HL-60 (cell line): ENCODE measurements around the gene OTOA.

Experiments used
- DNase-seq, 2 experiments: peaks; one replicate each; pipeline ENCODE4 v3.0.0-alpha.2; 2010 to 2020; ENCODE audit warnings: low read depth in 1 of 2, low spot score in 1 of 2
- H3K27ac ChIP-seq: fragments of 250-450 bp; sonication (Bioruptor Pico); replicated peaks from 2 replicates; pipeline ENCODE4 v1.5.1; 2020; ENCODE audit warnings: mild to moderate bottlenecking, moderate library complexity
- H3K27me3 ChIP-seq: fragments of 250-450 bp; sonication (Bioruptor Pico); 2 replicates; pipeline ENCODE4 v1.5.1; 2021; ENCODE audit warnings: mild to moderate bottlenecking, moderate library complexity; ENCODE audit not compliant: insufficient read depth, poor library complexity, severe bottlenecking
- H3K4me3 ChIP-seq: replicated peaks from 2 replicates; pipeline ENCODE4 v1.5.1; 2011; ENCODE audit warnings: mild to moderate bottlenecking, control low read depth, low read length; ENCODE audit not compliant: insufficient read depth
- GABPA ChIP-seq: IDR thresholded peaks from 2 replicates; pipeline ENCODE4 v1.6.1; 2012; ENCODE audit warnings: low read depth
- POLR2AphosphoS5 ChIP-seq: IDR thresholded peaks from 2 replicates; pipeline ENCODE4 v1.6.1; 2012; ENCODE audit warnings: low read depth
- SPI1 ChIP-seq: IDR thresholded peaks from 2 replicates; pipeline ENCODE4 v1.6.1; 2012; ENCODE audit warnings: low read depth, mild to moderate bottlenecking, borderline replicate concordance
- TF ChIP-seq, protein P1 (sequence below): IDR thresholded peaks from one replicate; pipeline ENCODE4 v1.5.1; 2011; ENCODE audit warnings: low read length, control low read depth, inconsistent platforms; ENCODE audit not compliant: insufficient read depth
- TF ChIP-seq, protein P2 (sequence below): IDR thresholded peaks from 2 replicates; pipeline ENCODE4 v1.6.1; 2012; ENCODE audit warnings: low read depth; ENCODE audit not compliant: insufficient replicate concordance

Gene OTOA

DNA sequence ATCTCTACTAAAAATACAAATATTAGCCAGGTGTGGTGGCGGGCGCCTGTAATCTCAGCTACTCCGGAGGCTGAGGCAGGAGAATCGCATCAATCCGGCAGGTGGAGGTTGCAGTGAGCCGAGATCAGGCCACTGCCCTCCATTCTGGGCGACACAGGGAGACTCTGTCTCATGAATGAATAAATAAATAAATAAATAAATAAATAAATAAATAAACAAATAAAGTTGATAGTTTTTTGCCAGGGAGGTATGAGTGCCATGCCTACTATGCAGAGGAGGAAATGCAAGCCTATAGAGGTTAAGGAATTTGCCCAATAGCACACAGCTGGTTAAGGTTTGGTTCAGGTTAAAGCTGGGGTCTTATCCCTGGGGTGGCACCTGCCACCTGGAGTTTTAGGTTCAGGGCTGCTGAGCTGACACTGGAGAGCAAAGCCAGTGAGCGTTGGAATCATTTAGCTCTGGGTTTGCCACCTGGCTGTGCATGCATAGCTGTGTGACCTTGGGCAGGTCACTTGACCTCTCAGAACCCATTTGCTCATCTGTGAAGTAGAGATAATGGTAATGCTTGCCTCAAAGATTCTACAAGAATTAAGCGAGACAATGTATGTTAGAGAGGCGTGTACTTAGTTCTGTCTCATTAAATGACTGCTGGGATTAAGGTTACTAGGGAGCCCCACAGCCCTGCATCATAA is 1.2 kb downstream of the OTOA start:
- TF ChIP-seq GABPA (no peak), SPI1 (no peak), POLR2AphosphoS5 (no peak)
- TF ChIP-seq, protein P1, sequence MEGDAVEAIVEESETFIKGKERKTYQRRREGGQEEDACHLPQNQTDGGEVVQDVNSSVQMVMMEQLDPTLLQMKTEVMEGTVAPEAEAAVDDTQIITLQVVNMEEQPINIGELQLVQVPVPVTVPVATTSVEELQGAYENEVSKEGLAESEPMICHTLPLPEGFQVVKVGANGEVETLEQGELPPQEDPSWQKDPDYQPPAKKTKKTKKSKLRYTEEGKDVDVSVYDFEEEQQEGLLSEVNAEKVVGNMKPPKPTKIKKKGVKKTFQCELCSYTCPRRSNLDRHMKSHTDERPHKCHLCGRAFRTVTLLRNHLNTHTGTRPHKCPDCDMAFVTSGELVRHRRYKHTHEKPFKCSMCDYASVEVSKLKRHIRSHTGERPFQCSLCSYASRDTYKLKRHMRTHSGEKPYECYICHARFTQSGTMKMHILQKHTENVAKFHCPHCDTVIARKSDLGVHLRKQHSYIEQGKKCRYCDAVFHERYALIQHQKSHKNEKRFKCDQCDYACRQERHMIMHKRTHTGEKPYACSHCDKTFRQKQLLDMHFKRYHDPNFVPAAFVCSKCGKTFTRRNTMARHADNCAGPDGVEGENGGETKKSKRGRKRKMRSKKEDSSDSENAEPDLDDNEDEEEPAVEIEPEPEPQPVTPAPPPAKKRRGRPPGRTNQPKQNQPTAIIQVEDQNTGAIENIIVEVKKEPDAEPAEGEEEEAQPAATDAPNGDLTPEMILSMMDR = no peak
- TF ChIP-seq, protein P2, sequence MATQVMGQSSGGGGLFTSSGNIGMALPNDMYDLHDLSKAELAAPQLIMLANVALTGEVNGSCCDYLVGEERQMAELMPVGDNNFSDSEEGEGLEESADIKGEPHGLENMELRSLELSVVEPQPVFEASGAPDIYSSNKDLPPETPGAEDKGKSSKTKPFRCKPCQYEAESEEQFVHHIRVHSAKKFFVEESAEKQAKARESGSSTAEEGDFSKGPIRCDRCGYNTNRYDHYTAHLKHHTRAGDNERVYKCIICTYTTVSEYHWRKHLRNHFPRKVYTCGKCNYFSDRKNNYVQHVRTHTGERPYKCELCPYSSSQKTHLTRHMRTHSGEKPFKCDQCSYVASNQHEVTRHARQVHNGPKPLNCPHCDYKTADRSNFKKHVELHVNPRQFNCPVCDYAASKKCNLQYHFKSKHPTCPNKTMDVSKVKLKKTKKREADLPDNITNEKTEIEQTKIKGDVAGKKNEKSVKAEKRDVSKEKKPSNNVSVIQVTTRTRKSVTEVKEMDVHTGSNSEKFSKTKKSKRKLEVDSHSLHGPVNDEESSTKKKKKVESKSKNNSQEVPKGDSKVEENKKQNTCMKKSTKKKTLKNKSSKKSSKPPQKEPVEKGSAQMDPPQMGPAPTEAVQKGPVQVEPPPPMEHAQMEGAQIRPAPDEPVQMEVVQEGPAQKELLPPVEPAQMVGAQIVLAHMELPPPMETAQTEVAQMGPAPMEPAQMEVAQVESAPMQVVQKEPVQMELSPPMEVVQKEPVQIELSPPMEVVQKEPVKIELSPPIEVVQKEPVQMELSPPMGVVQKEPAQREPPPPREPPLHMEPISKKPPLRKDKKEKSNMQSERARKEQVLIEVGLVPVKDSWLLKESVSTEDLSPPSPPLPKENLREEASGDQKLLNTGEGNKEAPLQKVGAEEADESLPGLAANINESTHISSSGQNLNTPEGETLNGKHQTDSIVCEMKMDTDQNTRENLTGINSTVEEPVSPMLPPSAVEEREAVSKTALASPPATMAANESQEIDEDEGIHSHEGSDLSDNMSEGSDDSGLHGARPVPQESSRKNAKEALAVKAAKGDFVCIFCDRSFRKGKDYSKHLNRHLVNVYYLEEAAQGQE = no peak

DNA sequence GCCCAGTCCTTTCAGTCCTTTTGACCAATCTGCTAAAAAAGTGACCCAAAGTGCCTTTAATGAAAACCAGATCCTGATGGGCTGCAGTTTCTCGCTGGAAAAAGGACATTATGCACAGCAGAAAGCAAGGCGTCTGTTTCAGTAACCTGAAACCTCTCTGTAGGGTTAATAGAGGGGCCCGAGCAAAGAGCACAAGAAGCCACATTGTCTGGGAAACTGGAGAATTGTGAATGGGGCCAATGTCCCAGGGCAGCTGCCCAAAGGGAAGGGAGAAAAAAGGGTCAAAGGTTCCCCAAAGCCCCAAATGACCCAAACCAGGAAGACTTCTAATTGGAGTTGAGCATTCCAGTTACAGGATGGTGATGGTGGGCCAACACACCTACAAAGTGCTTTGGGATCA is 3.0 kb downstream of the OTOA start:
- H3K27me3 ChIP-seq = peaks cover 23% of the 10 kb centered on the region
- H3K27ac ChIP-seq = no peak overlapping the region
- no peak overlapping the region for H3K4me3 ChIP-seq
- no peak for DNase-seq
- TF ChIP-seq, protein P1 = no peak
- no peak for TF ChIP-seq GABPA
- TF ChIP-seq, protein P2 = no peak
- no peak for TF ChIP-seq SPI1

More for the DNA sequence above, 1.2 kb downstream of the OTOA start:
- peaks cover 23% of the 10 kb centered on the region for H3K27me3 ChIP-seq
- DNase-seq = no peak
- no peak overlapping the region for H3K4me3 ChIP-seq
- no peak overlapping the region for H3K27ac ChIP-seq

DNA sequence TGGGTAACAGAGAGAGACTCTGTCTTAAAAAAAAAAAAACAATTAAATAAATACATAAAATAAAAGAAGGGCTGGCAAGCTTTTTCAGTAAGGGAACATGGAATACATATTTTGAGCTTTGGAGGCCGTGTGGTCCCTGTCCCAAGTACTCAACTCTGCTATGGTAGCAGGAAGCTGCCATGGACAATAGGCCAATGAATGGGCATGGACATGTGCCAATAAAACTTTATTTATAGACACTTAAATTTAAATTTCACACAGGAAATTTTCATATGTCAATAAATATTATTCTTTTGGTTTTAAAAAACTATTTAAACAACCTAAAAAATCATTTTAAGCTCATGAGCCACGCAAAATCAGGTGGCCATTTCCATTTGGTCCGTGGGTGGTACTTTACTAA is 3.8 kb downstream of the OTOA start:
- DNase-seq = no peak
- no peak overlapping the region for H3K27ac ChIP-seq
- peaks cover 23% of the 10 kb centered on the region for H3K27me3 ChIP-seq
- H3K4me3 ChIP-seq = no peak overlapping the region
- TF ChIP-seq, protein P1 = no peak
- TF ChIP-seq GABPA = no peak
- TF ChIP-seq POLR2AphosphoS5 = no peak
- no peak for TF ChIP-seq SPI1
- TF ChIP-seq, protein P2 = no peak
